ENCODE results near the gene NOXRED1.

NOXRED1 gene

DNA sequence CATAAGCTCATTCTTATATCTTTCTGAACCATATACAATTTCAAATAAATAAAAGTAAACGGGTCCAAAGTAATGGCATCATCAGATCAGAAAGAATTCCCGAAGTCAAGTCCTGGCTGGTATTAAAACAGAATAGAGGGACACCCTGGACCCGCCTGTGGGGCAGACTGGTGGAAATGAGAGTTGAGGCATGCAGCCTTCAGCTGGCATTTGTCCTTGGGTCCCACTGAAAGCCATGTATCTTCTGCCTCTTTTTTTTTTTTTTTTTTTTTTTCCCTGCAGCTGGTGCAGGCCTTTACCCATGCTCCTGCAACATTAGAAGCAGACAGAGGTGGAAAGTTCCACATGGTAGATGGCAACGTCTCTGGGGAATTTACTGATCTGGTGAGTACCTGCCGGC lies 44.5 kb upstream of the NOXRED1 start:
- no peaks in the 10 kb centered on the region for H3K27me3 ChIP-seq (ENCODE audit: low read depth, low read length)
- H3K4me1 ChIP-seq (ENCODE audit: low read length), result no peaks in the 10 kb centered on the region
- H2AFZ ChIP-seq (ENCODE audit: low read depth, low read length), result no peak overlapping the region
- no peaks in the 10 kb centered on the region for H3K79me2 ChIP-seq (ENCODE audit: low read length)
- peaks cover 41% of the 10 kb centered on the region for H3K36me3 ChIP-seq (replicated peaks; ENCODE audit: low read depth, low read length)
- no peak overlapping the region for H3K4me2 ChIP-seq (ENCODE audit: low read length)
- H3K9ac ChIP-seq (ENCODE audit: low read length), result no peak overlapping the region
- no peak for TF ChIP-seq EZH2phosphoT487 (IDR thresholded peaks at IDR 0.05; ENCODE audit: low read depth)
- TF ChIP-seq, protein P1, sequence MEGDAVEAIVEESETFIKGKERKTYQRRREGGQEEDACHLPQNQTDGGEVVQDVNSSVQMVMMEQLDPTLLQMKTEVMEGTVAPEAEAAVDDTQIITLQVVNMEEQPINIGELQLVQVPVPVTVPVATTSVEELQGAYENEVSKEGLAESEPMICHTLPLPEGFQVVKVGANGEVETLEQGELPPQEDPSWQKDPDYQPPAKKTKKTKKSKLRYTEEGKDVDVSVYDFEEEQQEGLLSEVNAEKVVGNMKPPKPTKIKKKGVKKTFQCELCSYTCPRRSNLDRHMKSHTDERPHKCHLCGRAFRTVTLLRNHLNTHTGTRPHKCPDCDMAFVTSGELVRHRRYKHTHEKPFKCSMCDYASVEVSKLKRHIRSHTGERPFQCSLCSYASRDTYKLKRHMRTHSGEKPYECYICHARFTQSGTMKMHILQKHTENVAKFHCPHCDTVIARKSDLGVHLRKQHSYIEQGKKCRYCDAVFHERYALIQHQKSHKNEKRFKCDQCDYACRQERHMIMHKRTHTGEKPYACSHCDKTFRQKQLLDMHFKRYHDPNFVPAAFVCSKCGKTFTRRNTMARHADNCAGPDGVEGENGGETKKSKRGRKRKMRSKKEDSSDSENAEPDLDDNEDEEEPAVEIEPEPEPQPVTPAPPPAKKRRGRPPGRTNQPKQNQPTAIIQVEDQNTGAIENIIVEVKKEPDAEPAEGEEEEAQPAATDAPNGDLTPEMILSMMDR (IDR thresholded peaks at IDR 0.05; ENCODE audit: low read depth, low read length), result no peak
- no peaks in the 10 kb centered on the region for H4K20me1 ChIP-seq (ENCODE audit: insufficient read depth, low read length)
- H3K27ac ChIP-seq (ENCODE audit: low read length), result no peak overlapping the region
- no peak overlapping the region for H3K4me3 ChIP-seq (ENCODE audit: low read length)
- H3K9me3 ChIP-seq (ENCODE audit: insufficient read depth, low read length), result no peaks in the 10 kb centered on the region

DNA sequence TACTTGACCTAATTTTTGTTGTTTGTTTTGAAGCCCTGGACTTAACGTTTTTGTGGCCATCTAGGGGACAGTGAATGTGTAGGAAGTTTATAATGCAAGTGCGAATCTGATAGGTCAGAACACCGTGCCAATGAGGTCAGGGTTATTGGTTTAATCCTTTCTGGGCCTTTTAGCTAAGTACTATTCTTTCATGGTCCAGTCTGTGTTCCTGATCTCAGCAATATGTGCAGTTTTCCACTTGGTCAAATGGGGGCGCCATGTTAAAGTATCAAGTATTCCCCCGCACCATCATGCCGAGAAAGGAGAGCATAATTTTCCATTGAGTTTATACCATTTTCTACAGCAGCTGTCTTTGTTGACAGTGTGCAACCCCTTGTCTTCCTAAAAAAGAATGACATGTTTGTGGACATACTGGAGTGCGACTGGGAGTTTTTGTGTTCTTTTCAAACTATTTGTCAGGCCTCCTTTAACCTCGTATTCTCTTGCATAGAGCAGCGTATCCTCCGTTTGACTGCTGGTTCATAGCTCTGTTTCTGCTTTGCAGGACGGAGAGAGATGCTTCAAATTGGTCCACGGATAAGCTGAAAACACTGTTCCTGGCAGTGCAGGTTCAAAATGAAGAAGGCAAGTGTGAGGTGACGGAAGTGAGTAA lies 35.9 kb upstream of the NOXRED1 start:
- Histone ChIP-seq H2AFZ (ENCODE audit: low read depth, low read length) (no peak overlapping the region), H3K36me3 (replicated peaks; ENCODE audit: low read depth, low read length) (peaks cover 31% of the 10 kb centered on the region)

DNA sequence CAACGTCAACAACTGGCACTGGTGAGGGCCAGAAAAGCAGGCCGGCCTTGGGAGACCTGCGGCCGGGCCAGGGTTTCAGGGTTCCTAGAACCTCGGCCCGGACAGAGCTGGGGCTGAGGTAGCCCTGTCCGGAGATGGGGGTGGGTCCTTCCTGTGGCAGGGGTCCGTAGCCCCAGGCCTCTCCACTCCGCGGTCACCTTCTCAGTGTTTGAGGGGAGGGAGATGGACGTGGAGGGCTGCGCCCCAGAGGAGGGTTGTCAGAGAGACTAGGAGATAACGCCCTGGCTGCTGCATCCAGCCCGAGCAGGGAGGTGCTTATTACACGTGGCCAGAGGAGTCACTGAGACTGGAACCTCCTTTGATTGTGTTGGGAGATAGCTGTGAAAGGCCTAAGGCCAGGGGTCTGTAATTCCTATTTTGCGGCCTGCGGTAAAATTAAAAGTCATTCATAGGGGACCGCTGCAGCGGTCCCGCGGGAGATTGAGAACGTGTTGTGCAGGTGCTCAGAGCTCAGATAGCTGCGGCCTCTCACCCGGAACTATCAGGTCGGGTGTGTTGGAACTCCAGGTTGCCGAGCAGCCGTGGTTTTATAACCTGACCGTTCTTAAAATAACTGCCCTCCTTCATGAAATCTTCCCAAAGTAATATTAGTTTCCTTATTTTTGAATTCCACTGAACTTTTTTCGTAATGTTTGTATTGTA lies 35.1 kb upstream of the NOXRED1 start:
- H3K27ac ChIP-seq (ENCODE audit: low read length), result peak overlapping the region; percentile 73

More for the DNA sequence above, 35.9 kb upstream of the NOXRED1 start:
- H3K79me2 ChIP-seq (ENCODE audit: low read length), result peaks cover 45% of the 10 kb centered on the region
- H3K4me1 ChIP-seq (ENCODE audit: low read length), result peaks cover 14% of the 10 kb centered on the region
- peak overlapping the region; percentile 99 for H3K4me2 ChIP-seq (ENCODE audit: low read length)
- H3K4me3 ChIP-seq (ENCODE audit: low read length), result peak overlapping the region; percentile 98
- peaks cover 11% of the 10 kb centered on the region for H4K20me1 ChIP-seq (ENCODE audit: insufficient read depth, low read length)
- no peaks in the 10 kb centered on the region for H3K27me3 ChIP-seq (ENCODE audit: low read depth, low read length)
- no peak for TF ChIP-seq EZH2phosphoT487 (IDR thresholded peaks at IDR 0.05; ENCODE audit: low read depth)
- TF ChIP-seq, protein P1 (IDR thresholded peaks at IDR 0.05; ENCODE audit: low read depth, low read length), result peak; percentile 85
- peak overlapping the region; percentile 73 for H3K27ac ChIP-seq (ENCODE audit: low read length)
- H3K9me3 ChIP-seq (ENCODE audit: insufficient read depth, low read length), result no peaks in the 10 kb centered on the region
- H3K9ac ChIP-seq (ENCODE audit: low read length), result peak overlapping the region; percentile 90

More for the DNA sequence above, 35.1 kb upstream of the NOXRED1 start:
- Histone ChIP-seq H3K27me3 (ENCODE audit: low read depth, low read length) (no peaks in the 10 kb centered on the region), H3K9ac (ENCODE audit: low read length) (peak overlapping the region; percentile 90), H3K4me1 (ENCODE audit: low read length) (peaks cover 14% of the 10 kb centered on the region), H3K36me3 (replicated peaks; ENCODE audit: low read depth, low read length) (peaks cover 27% of the 10 kb centered on the region), H2AFZ (ENCODE audit: low read depth, low read length) (peak overlapping the region; percentile 99; the same call in 1 of the 2 replicates), H4K20me1 (ENCODE audit: insufficient read depth, low read length) (peaks cover 11% of the 10 kb centered on the region), H3K4me2 (ENCODE audit: low read length) (peak overlapping the region; percentile 99), H3K4me3 (ENCODE audit: low read length) (peak overlapping the region; percentile 98), H3K9me3 (ENCODE audit: insufficient read depth, low read length) (no peaks in the 10 kb centered on the region), H3K79me2 (ENCODE audit: low read length) (peaks cover 45% of the 10 kb centered on the region)
- TF ChIP-seq, protein P1 (IDR thresholded peaks at IDR 0.05; ENCODE audit: low read depth, low read length), result no peak
- TF ChIP-seq EZH2phosphoT487 (IDR thresholded peaks at IDR 0.05; ENCODE audit: low read depth), result no peak
